Embryonic facial prominence (tissue), 1 donor: Measurements from ENCODE around the gene PTPRD.
"Not testable (repeated sequence)": the region's sequence is repeated elsewhere in the genome, so short reads cannot be mapped to it uniquely, and the experiment has no call there.

Source experiments
- DNase-seq: peaks from one replicate; pipeline ENCODE4 v3.0.0-alpha.2; 2016; ENCODE audit errors: extremely low spot score

The PTPRD gene

GRCh38 chr9:9970514-9970913 lies 642.3 kb downstream of the PTPRD start:
- no peak for DNase-seq

- DNase-seq: no peak
Observed at GRCh38 chr9:9963841-9964240, 649.0 kb downstream of the PTPRD start.

GRCh38 chr9:9961934-9962333 lies 650.9 kb downstream of the PTPRD start:
- DNase-seq: no peak

GRCh38 chr9:9961487-9961886 lies 651.3 kb downstream of the PTPRD start:
- DNase-seq: no peak

- DNase-seq: no peak
Observed at GRCh38 chr9:9951556-9952160, 661.1 kb downstream of the PTPRD start.

- DNase-seq: no peak
Observed at GRCh38 chr9:9950813-9951212, 662.0 kb downstream of the PTPRD start.

- DNase-seq: no peak
Observed at GRCh38 chr9:9949978-9950377, 662.8 kb downstream of the PTPRD start.

- DNase-seq: no peak
Observed at GRCh38 chr9:9949368-9949767, 663.4 kb downstream of the PTPRD start.

GRCh38 chr9:9945966-9946365 lies 666.8 kb downstream of the PTPRD start:
- no peak for DNase-seq

GRCh38 chr9:9942764-9943424 lies 669.9 kb downstream of the PTPRD start:
- peak; percentile 33 for DNase-seq

GRCh38 chr9:9938432-9938831 lies 674.4 kb downstream of the PTPRD start:
- DNase-seq: no peak

GRCh38 chr9:9931464-9931863 lies 681.3 kb downstream of the PTPRD start:
- not testable (repeated sequence) for DNase-seq

GRCh38 chr9:9924376-9924775 lies 688.4 kb downstream of the PTPRD start:
- DNase-seq: no peak

GRCh38 chr9:9921805-9922204 lies 691.0 kb downstream of the PTPRD start:
- no peak for DNase-seq

GRCh38 chr9:9920425-9921060 lies 692.3 kb downstream of the PTPRD start:
- DNase-seq: no peak

GRCh38 chr9:9919174-9919775 lies 693.5 kb downstream of the PTPRD start:
- no peak for DNase-seq

- no peak for DNase-seq
Observed at GRCh38 chr9:9917400-9917799, 695.4 kb downstream of the PTPRD start.

GRCh38 chr9:9914174-9914573 lies 698.6 kb downstream of the PTPRD start:
- no peak for DNase-seq

- no peak for DNase-seq
Observed at GRCh38 chr9:9913276-9913832, 699.4 kb downstream of the PTPRD start.

GRCh38 chr9:9912459-9912858 lies 700.3 kb downstream of the PTPRD start:
- DNase-seq: no peak

- DNase-seq: no peak
Observed at GRCh38 chr9:9905736-9906135, 707.1 kb downstream of the PTPRD start.

GRCh38 chr9:9904041-9904440 lies 708.8 kb downstream of the PTPRD start:
- no peak for DNase-seq

- no peak for DNase-seq
Observed at GRCh38 chr9:9901624-9902023, 711.2 kb downstream of the PTPRD start.
